Mesenchymal stem cell (in vitro differentiated cells and primary cell): Measurements from ENCODE around the gene TIGD4. TPM values are rescaled to one million over a fixed set of nuclear protein-coding genes. Genes with fewer than 3 reads are reported as not detected.

ENCODE experiments used
- DNase-seq: peaks from one replicate; pipeline ENCODE4 v3.0.0-alpha.2; 2013
- H2AFZ ChIP-seq: one replicate; pipeline ENCODE4 v1.6.1; 2013; ENCODE audit warnings: low read depth, mild to moderate bottlenecking, control low read depth, inconsistent platforms, low read length, moderate library complexity
- H2AK5ac ChIP-seq: 2 replicates; pipeline ENCODE4 v1.6.1; 2013; ENCODE audit warnings: low read length, moderate library complexity, mild to moderate bottlenecking, inconsistent platforms; ENCODE audit not compliant: severe bottlenecking
- H2BK120ac ChIP-seq: one replicate; pipeline ENCODE4 v1.6.1; 2013; ENCODE audit warnings: low read depth, mild to moderate bottlenecking, inconsistent platforms, low read length, moderate library complexity
- H2BK12ac ChIP-seq, 2 experiments: one replicate each; pipeline ENCODE4 v1.6.1; 2013; ENCODE audit warnings: inconsistent platforms in 2 of 2, low read length in 2 of 2, mild to moderate bottlenecking in 2 of 2, moderate library complexity in 2 of 2, control low read depth in 1 of 2
- H2BK15ac ChIP-seq: one replicate; pipeline ENCODE4 v1.6.1; 2013; ENCODE audit warnings: mild to moderate bottlenecking, low read depth, inconsistent platforms; ENCODE audit not compliant: poor library complexity, severe bottlenecking
- H2BK5ac ChIP-seq: 2 replicates; pipeline ENCODE4 v1.6.1; 2013; ENCODE audit warnings: low read depth, mild to moderate bottlenecking, low read length, control low read depth, inconsistent platforms; ENCODE audit not compliant: poor library complexity, severe bottlenecking
- H3K14ac ChIP-seq, 2 experiments: one replicate each; pipeline ENCODE4 v1.6.1; 2013; ENCODE audit warnings: inconsistent platforms in 2 of 2, low read length in 2 of 2, control low read depth in 1 of 2, mild to moderate bottlenecking in 1 of 2, moderate library complexity in 1 of 2
- H3K18ac ChIP-seq, 2 experiments: one replicate each; pipeline ENCODE4 v1.6.1; 2013; ENCODE audit warnings: inconsistent platforms in 2 of 2, low read length in 2 of 2, control low read depth in 1 of 2, low read depth in 1 of 2, mild to moderate bottlenecking in 1 of 2
- H3K23ac ChIP-seq, 2 experiments: one replicate each; pipeline ENCODE4 v1.6.1; 2013; ENCODE audit warnings: inconsistent platforms in 2 of 2, low read length in 2 of 2, mild to moderate bottlenecking in 2 of 2, moderate library complexity in 2 of 2, control low read depth in 1 of 2
- H3K27ac ChIP-seq: 2 replicates; pipeline ENCODE4 v1.5.1; 2013; ENCODE audit warnings: mild to moderate bottlenecking, moderate library complexity, low read length, control low read depth, inconsistent platforms; ENCODE audit not compliant: poor library complexity, severe bottlenecking
- H3K27me3 ChIP-seq, 2 experiments: 2 replicates each; pipeline versions ENCODE4 v1.6.1 to v1.7.0; 2013; ENCODE audit warnings: low read length in 2 of 2, mild to moderate bottlenecking in 2 of 2, moderate library complexity in 2 of 2, control low read depth in 1 of 2, inconsistent platforms in 1 of 2; ENCODE audit not compliant: control insufficient read depth in 1 of 2, insufficient read depth in 1 of 2
- H3K36me3 ChIP-seq, 2 experiments: 2 replicates each; pipeline versions ENCODE4 v1.6.1 to v1.7.0; 2013; ENCODE audit warnings: low read length in 2 of 2, control low read depth in 1 of 2, inconsistent platforms in 1 of 2, low read depth in 1 of 2, mild to moderate bottlenecking in 1 of 2; ENCODE audit not compliant: insufficient read depth in 2 of 2, control insufficient read depth in 1 of 2
- H3K4ac ChIP-seq, 2 experiments: one replicate each; pipeline ENCODE4 v1.6.1; 2013; ENCODE audit warnings: inconsistent platforms in 2 of 2, low read length in 2 of 2, mild to moderate bottlenecking in 2 of 2, moderate library complexity in 2 of 2, control low read depth in 1 of 2, low read depth in 1 of 2
- H3K4me1 ChIP-seq: 2 replicates; pipeline ENCODE4 v1.6.1; 2013; ENCODE audit warnings: low read depth, low read length, control low read depth; ENCODE audit not compliant: control insufficient read depth, insufficient read depth
- H3K4me2 ChIP-seq: 2 replicates; pipeline ENCODE4 v1.6.1; 2013; ENCODE audit warnings: low read length, mild to moderate bottlenecking, inconsistent platforms; ENCODE audit not compliant: poor library complexity, severe bottlenecking
- H3K4me3 ChIP-seq, 2 experiments: 2 replicates each; pipeline versions ENCODE4 v1.5.1 to v1.7.0; 2013; ENCODE audit warnings: low read length in 2 of 2, mild to moderate bottlenecking in 2 of 2, control low read depth in 1 of 2, low read depth in 1 of 2; ENCODE audit not compliant: insufficient read depth in 1 of 2
- H3K79me1 ChIP-seq: replicated peaks from 2 replicates; pipeline ENCODE4 v1.6.1; 2013; ENCODE audit warnings: mild to moderate bottlenecking, control low read depth, low read length, inconsistent platforms; ENCODE audit not compliant: poor library complexity, severe bottlenecking
- H3K9ac ChIP-seq: 2 replicates; pipeline ENCODE4 v1.7.0; 2013; ENCODE audit warnings: mild to moderate bottlenecking, low read length, moderate library complexity
- H3K9me3 ChIP-seq: 2 replicates; pipeline ENCODE4 v1.7.0; 2013; ENCODE audit warnings: mild to moderate bottlenecking, low read length; ENCODE audit not compliant: control insufficient read depth
- H4K8ac ChIP-seq: one replicate; pipeline ENCODE4 v1.6.1; 2013; ENCODE audit warnings: inconsistent platforms, mild to moderate bottlenecking, low read length, moderate library complexity
- H4K91ac ChIP-seq: one replicate; pipeline ENCODE4 v1.6.1; 2013; ENCODE audit warnings: mild to moderate bottlenecking, low read length, inconsistent platforms
- WGBS: methylation state at CpG from one replicate; pipeline ENCODE4 v1.1.7; 2013; ENCODE audit warnings: mixed read lengths; 5-methylcytosine and 5-hydroxymethylcytosine counted together
- polyA plus RNA-seq, 2 experiments: library from polyadenylated mRNA; stranded (reverse); fragments of 200-250 nt; gene quantifications; one replicate each; pipeline ENCODE4 v1.2.3, GENCODE V29; 2013

TIGD4 gene
- polyA plus RNA-seq (2013, experiment 1 of 2), result 0.07 TPM
- 0.05 TPM for polyA plus RNA-seq (2013, experiment 2 of 2)

DNA sequence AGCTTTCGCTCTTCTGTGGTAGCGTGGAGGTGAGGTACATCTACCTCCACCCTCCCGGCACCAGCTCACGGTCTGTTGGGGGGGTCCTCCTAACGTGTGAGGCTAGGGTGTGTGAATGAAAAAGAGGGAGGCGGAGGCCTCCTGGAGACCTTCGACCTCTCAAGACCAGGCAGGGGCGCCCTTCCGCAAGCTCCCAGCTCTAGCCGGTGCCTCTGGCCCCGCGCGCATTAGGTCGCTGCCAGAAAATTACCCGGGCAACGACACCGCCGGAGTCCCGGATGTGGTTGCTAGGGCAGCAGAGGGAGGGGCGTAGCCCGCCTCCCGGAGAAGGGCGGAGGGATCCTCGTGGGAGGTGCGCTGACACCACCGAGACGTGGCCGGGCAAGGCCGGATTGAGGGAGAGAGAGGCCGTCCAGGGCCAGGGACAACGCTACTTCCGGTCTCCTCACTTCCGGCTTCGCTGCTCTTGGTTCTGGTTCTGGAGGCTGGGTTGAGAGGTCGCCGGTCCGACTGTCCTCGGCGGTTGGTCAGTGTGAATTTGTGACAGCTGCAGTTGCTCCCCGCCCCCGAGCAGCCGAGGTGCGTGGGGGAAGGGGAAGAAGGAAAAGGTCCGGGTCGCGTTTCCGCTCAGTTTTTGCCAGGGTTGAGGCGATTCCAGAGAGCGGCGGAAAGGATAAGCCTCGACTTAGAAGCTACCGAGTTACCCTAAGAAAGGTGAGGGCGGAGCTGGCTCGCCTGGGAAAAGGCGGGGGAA is at the start of gene TIGD4, which contains the start of gene ARFIP1:
TSS of gene TIGD4 (minus strand) at position 218 of the 754 bp plus-strand sequence. CDS start 8,726 bp downstream, outside the sequence.
TSS of gene ARFIP1 (plus strand) at position 442 of the 754 bp plus-strand sequence. CDS start 49,680 bp downstream, outside the sequence.
- peak within 1 kb of the TSS in 1 of 2 experiments; percentile 9 for H3K23ac ChIP-seq
- peak; percentile 97 for DNase-seq
- H3K4me1 ChIP-seq, result peaks cover 3% of the 10 kb centered on the region
- H3K4me2 ChIP-seq, result peak within 1 kb of the TSS; percentile 81
- H3K9ac ChIP-seq, result peak within 1 kb of the TSS; percentile 94
- peak within 1 kb of the TSS; percentile 88 for H3K27ac ChIP-seq
- peak within 1 kb of the TSS; percentile 80 to 95 for H3K18ac ChIP-seq
- H2BK5ac ChIP-seq, result peak within 1 kb of the TSS; percentile 48
- peak within 1 kb of the TSS; percentile 21 to 63 for H2BK12ac ChIP-seq
- H2AFZ ChIP-seq, result peak within 1 kb of the TSS; percentile 95
- no peak within 1 kb of the TSS for H2AK5ac ChIP-seq
- peaks cover 9% of the 10 kb centered on the region for H3K79me1 ChIP-seq
- H3K27me3 ChIP-seq, result no peaks in the 10 kb centered on the region
- peak within 1 kb of the TSS; percentile 69 to 89 for H3K4ac ChIP-seq
- no peaks in the 10 kb centered on the region for H3K9me3 ChIP-seq
- H3K4me3 ChIP-seq, result peak within 1 kb of the TSS; percentile 90 to 96
- H2BK15ac ChIP-seq, result peak within 1 kb of the TSS; percentile 77
- peak within 1 kb of the TSS; percentile 93 for H4K8ac ChIP-seq
- under 1% methylated on average over 50 of the region's 55 CpGs for WGBS
- H3K14ac ChIP-seq, result peak within 1 kb of the TSS in 1 of 2 experiments; percentile 79
- H2BK120ac ChIP-seq, result no peak within 1 kb of the TSS
- peaks cover 0 to 5% of the 10 kb centered on the region in 2 experiments for H3K36me3 ChIP-seq
- peak within 1 kb of the TSS; percentile 72 for H4K91ac ChIP-seq

DNA sequence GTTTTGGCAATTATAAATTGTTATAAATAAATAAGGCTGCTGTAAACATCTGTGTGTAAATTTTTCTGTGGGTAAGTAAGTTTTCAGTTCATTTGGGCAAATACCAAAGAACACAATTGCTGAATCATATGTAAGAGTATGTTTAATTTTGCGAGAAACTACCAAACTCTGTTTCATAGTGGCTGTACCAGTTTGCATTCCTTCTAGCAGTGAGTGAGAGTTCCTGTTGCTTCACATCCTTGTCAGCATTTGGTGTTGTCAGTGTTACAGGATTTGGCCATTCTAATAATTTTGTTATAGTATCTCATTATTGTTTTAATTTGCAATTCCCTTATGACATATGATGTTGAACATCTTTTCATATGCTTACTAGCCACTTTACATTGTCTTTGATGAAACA is 48.6 kb upstream of the TIGD4 start:
- WGBS, result 100% methylated on average over 1 of the region's 1 CpG
- Histone ChIP-seq H3K36me3 (peaks cover 0 to 20% of the 10 kb centered on the region in 2 experiments), H3K9me3 (peaks cover 2% of the 10 kb centered on the region), H3K79me1 (peaks cover 12% of the 10 kb centered on the region), H2BK5ac (no peak overlapping the region), H3K14ac (no peak overlapping the region), H3K18ac (no peak overlapping the region), H3K27me3 (no peaks in the 10 kb centered on the region), H3K4me3 (no peak overlapping the region), H4K91ac (no peak overlapping the region), H3K4me2 (no peak overlapping the region), H3K9ac (no peak overlapping the region), H2BK15ac (no peak overlapping the region), H2BK120ac (no peak overlapping the region), H2AFZ (no peak overlapping the region), H4K8ac (no peak overlapping the region), H2BK12ac (no peak overlapping the region), H3K27ac (no peak overlapping the region), H3K4ac (no peak overlapping the region), H3K4me1 (no peaks in the 10 kb centered on the region), H3K23ac (no peak overlapping the region), H2AK5ac (no peak overlapping the region)
- DNase-seq, result no peak

DNA sequence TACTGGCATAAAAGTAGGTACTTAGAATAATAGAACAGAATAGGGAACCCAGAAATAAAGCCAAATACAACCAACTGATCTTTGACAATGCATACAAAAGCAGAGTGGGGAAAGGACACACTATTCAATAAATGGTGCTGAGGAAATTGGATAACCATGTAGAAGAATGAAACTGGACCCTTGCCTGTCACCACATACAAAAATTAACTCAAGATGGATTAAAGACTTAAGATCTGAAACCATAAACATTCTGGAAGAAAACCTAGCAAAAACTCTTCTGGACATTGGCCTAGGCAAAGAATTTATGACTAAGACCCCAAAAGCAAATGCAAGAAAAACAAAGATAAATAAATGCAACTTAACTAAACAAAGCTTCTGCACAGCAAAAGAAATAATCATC is 45.8 kb upstream of the TIGD4 start:
- Histone ChIP-seq H3K9ac (no peak overlapping the region), H2BK5ac (no peak overlapping the region), H3K27ac (no peak overlapping the region), H3K18ac (no peak overlapping the region), H3K4ac (no peak overlapping the region), H3K27me3 (no peaks in the 10 kb centered on the region), H3K9me3 (peaks cover 2% of the 10 kb centered on the region), H3K4me2 (no peak overlapping the region), H2AFZ (no peak overlapping the region), H4K8ac (no peak overlapping the region), H4K91ac (no peak overlapping the region), H3K4me3 (no peak overlapping the region), H2AK5ac (no peak overlapping the region), H3K14ac (no peak overlapping the region), H3K36me3 (no peaks in the 10 kb centered on the region), H3K4me1 (no peaks in the 10 kb centered on the region), H3K79me1 (peaks cover 15% of the 10 kb centered on the region), H2BK120ac (no peak overlapping the region), H2BK15ac (no peak overlapping the region), H3K23ac (no peak overlapping the region), H2BK12ac (no peak overlapping the region)
- DNase-seq, result no peak

DNA sequence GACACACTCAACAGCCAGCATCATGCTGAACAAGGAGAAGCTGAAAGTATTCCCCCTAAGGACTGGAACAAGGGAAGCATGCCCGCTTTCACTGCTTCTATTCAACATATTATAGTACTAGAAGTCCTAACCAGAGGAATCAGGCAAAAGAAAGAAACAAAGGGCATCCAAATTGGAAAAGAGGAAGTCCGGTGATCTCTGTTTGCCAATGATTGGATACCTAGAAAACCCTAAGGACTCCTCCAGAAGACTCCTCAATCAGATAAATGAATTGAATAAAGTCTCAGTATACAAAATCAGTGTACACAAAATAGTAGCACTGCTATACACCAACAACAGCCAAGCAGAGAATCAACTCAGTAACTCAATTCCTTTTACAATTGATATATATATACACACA is 45.0 kb upstream of the TIGD4 start:
- Histone ChIP-seq H3K4me1 (no peaks in the 10 kb centered on the region), H2BK15ac (no peak overlapping the region), H4K91ac (no peak overlapping the region), H3K14ac (no peak overlapping the region), H3K27me3 (no peaks in the 10 kb centered on the region), H2AK5ac (no peak overlapping the region), H2AFZ (no peak overlapping the region), H3K4ac (no peak overlapping the region), H3K27ac (no peak overlapping the region), H2BK12ac (no peak overlapping the region), H3K79me1 (peaks cover 23% of the 10 kb centered on the region), H3K4me2 (no peak overlapping the region), H3K4me3 (no peak overlapping the region), H2BK120ac (no peak overlapping the region), H2BK5ac (no peak overlapping the region), H4K8ac (no peak overlapping the region), H3K36me3 (peaks cover 4% of the 10 kb centered on the region in 2 experiments), H3K18ac (no peak overlapping the region), H3K9ac (no peak overlapping the region), H3K9me3 (peaks cover 2% of the 10 kb centered on the region), H3K23ac (no peak overlapping the region)
- no peak for DNase-seq
- 100% methylated on average over 2 of the region's 2 CpGs for WGBS
